Activated CD8-positive, alpha-beta memory T cell treated with anti-CD3 and anti-CD28 coated beads for 1 hour (primary cell): ENCODE measurements around the gene CAMKK2.
"Not testable (repeated sequence)": the region's sequence is repeated elsewhere in the genome, so short reads cannot be mapped to it uniquely, and the experiment has no call there.

ENCODE experiments used
- DNase-seq, 2 donors: peaks; one replicate each; pipeline ENCODE4 v3.0.0-alpha.2; 2020; ENCODE audit warnings: low read depth in 1 of 2; ENCODE audit errors: extremely low read depth in 1 of 2

Gene CAMKK2

GRCh38 chr12:121202407-121203355 is 93.8 kb downstream of the CAMKK2 start:
- DNase-seq, result no peak

DNA sequence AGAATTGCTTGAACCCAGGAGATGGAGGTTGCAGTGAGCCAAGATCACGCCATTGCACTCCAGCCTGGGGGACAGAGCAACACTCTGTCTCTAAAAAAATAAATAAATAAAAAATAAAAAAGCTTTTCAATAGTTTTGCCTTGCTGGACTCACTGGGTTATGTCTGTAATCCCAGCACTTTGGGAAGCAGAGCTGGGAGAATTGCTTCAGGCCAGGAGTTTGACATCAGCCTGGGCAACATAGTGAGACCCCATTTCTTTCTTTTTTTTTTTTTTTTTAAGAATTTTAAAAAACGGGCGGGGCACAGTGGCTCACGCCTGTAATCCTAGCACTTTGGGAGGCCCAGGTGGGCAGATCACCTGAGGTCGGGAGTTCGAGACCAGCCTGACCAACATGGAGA is 95.4 kb downstream of the CAMKK2 start:
- not testable (repeated sequence) for DNase-seq

DNA sequence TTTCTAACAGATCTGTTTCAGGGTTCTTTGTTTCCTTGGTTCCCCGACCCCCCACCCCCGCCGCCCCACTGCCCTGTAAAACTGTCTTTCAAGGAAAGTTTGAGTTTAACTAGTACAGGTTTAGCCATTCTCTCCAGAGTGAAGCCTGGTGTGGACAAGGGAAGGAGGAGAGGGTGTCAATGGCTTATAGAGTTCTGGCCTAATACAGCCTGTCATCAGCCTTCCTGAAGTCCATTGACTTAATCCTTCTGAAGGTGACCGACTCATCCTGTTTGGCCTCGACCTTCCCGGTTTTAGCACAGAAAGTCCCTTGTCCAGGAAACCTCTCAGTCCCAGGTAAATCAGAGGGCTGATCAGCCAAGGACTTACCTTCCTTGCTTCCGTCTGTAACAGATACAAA is 97.6 kb downstream of the CAMKK2 start:
- DNase-seq, result no peak

- no peak for DNase-seq
These were observed 99.6 kb downstream of the CAMKK2 start for GRCh38 chr12:121196902-121197301.

GRCh38 chr12:121191151-121191550 is 105.4 kb downstream of the CAMKK2 start:
- DNase-seq, result no peak

- no peak for DNase-seq
These were observed 105.9 kb downstream of the CAMKK2 start for GRCh38 chr12:121190523-121191031.

- no peak for DNase-seq
These were observed 106.8 kb downstream of the CAMKK2 start for GRCh38 chr12:121189619-121190155.

- no peak for DNase-seq
These were observed 107.4 kb downstream of the CAMKK2 start for GRCh38 chr12:121189131-121189530.

- no peak for DNase-seq
These were observed 108.3 kb downstream of the CAMKK2 start for GRCh38 chr12:121188227-121188626.
